Kidney (tissue), 14 donors: ENCODE data around the gene SYNE1. TPM values are rescaled to one million over a fixed set of nuclear protein-coding genes. Genes with fewer than 3 reads are reported as not detected.

Experiments
- DNase-seq, 5 donors: peaks; one replicate each; pipeline ENCODE4 v3.0.0-alpha.2; 2013 to 2020
- FAIRE-seq: peaks from 2 replicates; lab custom pipeline; 2012; peaks lifted over from hg19 to GRCh38; lab: Jason Lieb, UNC
- H3K27ac ChIP-seq, 2 donors: one replicate each; pipeline ENCODE4 v1.7.0; 2013; ENCODE audit warnings: low read depth in 2 of 2, low read length in 2 of 2, inconsistent platforms in 1 of 2
- H3K27me3 ChIP-seq: one replicate; pipeline ENCODE4 v1.7.1; 2013; ENCODE audit warnings: low read length, inconsistent platforms; ENCODE audit not compliant: control insufficient read depth, insufficient read depth
- H3K36me3 ChIP-seq, 3 donors: one replicate each; pipeline versions ENCODE4 v1.7.0 to v1.7.1; 2013; ENCODE audit warnings: low read length in 3 of 3, control low read depth in 1 of 3, inconsistent platforms in 1 of 3; ENCODE audit not compliant: insufficient read depth in 3 of 3, control insufficient read depth in 2 of 3
- H3K4me1 ChIP-seq, 3 donors: one replicate each; pipeline versions ENCODE4 v1.7.0 to v1.7.1; 2013; ENCODE audit warnings: low read length in 3 of 3, inconsistent platforms in 1 of 3, low read depth in 1 of 3; ENCODE audit not compliant: control insufficient read depth in 2 of 3, insufficient read depth in 2 of 3
- H3K4me3 ChIP-seq, 3 donors: one replicate each; pipeline versions ENCODE4 v1.7.0 to v1.8.1; 2013; ENCODE audit warnings: low read length in 3 of 3, control low read depth in 1 of 3, inconsistent platforms in 1 of 3
- H3K9ac ChIP-seq, 3 donors: one replicate each; pipeline versions ENCODE4 v1.7.0 to v1.7.1; 2013; ENCODE audit warnings: low read length in 3 of 3, control low read depth in 1 of 3, inconsistent platforms in 1 of 3
- H3K9me3 ChIP-seq, 3 donors: one replicate each; pipeline versions ENCODE4 v1.7.0 to v1.7.1; 2013; ENCODE audit warnings: low read length in 3 of 3, control low read depth in 1 of 3, inconsistent platforms in 1 of 3; ENCODE audit not compliant: control insufficient read depth in 2 of 3, insufficient read depth in 1 of 3
- intact Hi-C: fragments of 100-400 bp; cut with DNase I; formaldehyde crosslinking; loops from one replicate; pipeline ENCODE4 v1.11.1; 2022
- polyA plus RNA-seq: library from polyadenylated mRNA; stranded (reverse); fragments of 350-450 nt; fragmentation: Illumina TruSeq; extraction: RNeasy Lipid Tissue Mini Kit (QIAGEN cat#74804); gene quantifications from one replicate; pipeline ENCODE4 v1.2.3, GENCODE V29; 2014; ENCODE audit warnings: low read depth, low replicate concordance; ENCODE audit not compliant: insufficient read depth
- total RNA-seq: library from RNA; stranded (reverse); fragmentation: NEBNext Ultra II Directional; extraction: Animal tissue kit (Norgen Biotek cat#: 25700); gene quantifications from one replicate; pipeline ENCODE4 v1.2.1, GENCODE V29; 2021
- TF ChIP-seq, protein P1 (sequence below): IDR thresholded peaks from 3 replicates; pipeline ENCODE4 v1.5.1; 2012; ENCODE audit warnings: mild to moderate bottlenecking, moderate library complexity, borderline replicate concordance; ENCODE audit not compliant: insufficient read depth; ENCODE audit errors: extremely low read depth
- donor health status: control.
- donor health status: control.
- donor health status: control.
- donor health status: control.
- donor health status: control.
- donor health status: DM: yes; HTN: yes; CAD: no.
- donor health status: Normal renal cell carcinoma (clear cell type).

Gene SYNE1
- total and polyA plus RNA-seq, 2 donors from 2014 or later: 47.8 to 216 TPM

DNA sequence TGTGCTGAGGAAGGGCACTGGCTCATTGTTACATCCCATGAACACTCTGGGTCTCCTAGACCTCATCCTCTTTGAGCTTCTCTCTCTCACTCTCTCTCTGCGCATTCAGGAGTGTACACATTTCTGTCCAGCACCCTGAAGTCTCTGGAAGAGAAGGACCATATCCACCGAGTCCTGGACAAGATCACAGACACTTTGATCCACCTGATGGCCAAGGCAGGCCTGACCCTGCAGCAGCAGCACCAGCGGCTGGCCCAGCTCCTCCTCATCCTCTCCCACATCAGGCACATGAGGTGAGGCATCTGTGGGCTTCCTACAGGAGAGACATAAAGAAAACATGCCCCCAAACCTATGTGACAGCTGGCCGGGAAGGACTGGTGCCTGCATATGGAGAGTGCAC is 542.9 kb downstream of the SYNE1 start:
- no peak overlapping the region for H3K27ac ChIP-seq
- no peak overlapping the region for H3K9ac ChIP-seq
- no peaks in the 10 kb centered on the region for H3K27me3 ChIP-seq
- intact Hi-C loops: no loop called here
- no peaks in the 10 kb centered on the region for H3K36me3 ChIP-seq
- FAIRE-seq (no peak), DNase-seq (no peak)
- no peak overlapping the region for H3K4me3 ChIP-seq
- no peaks in the 10 kb centered on the region for H3K4me1 ChIP-seq
- TF ChIP-seq, protein P1, sequence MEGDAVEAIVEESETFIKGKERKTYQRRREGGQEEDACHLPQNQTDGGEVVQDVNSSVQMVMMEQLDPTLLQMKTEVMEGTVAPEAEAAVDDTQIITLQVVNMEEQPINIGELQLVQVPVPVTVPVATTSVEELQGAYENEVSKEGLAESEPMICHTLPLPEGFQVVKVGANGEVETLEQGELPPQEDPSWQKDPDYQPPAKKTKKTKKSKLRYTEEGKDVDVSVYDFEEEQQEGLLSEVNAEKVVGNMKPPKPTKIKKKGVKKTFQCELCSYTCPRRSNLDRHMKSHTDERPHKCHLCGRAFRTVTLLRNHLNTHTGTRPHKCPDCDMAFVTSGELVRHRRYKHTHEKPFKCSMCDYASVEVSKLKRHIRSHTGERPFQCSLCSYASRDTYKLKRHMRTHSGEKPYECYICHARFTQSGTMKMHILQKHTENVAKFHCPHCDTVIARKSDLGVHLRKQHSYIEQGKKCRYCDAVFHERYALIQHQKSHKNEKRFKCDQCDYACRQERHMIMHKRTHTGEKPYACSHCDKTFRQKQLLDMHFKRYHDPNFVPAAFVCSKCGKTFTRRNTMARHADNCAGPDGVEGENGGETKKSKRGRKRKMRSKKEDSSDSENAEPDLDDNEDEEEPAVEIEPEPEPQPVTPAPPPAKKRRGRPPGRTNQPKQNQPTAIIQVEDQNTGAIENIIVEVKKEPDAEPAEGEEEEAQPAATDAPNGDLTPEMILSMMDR: no peak
- H3K9me3 ChIP-seq: no peaks in the 10 kb centered on the region

GRCh38 chr6:152093711-152094110 is 543.5 kb downstream of the SYNE1 start:
- DNase-seq: no peak
- Histone ChIP-seq H3K27ac (no peak overlapping the region), H3K4me3 (no peak overlapping the region), H3K27me3 (no peaks in the 10 kb centered on the region), H3K9me3 (no peaks in the 10 kb centered on the region), H3K36me3 (no peaks in the 10 kb centered on the region), H3K4me1 (no peaks in the 10 kb centered on the region), H3K9ac (no peak overlapping the region)
- TF ChIP-seq, protein P1: no peak
- FAIRE-seq: no peak
- intact Hi-C loops: no loop called here

GRCh38 chr6:152091851-152092341 is 545.3 kb downstream of the SYNE1 start:
- no peaks in the 10 kb centered on the region for H3K36me3 ChIP-seq
- no peaks in the 10 kb centered on the region for H3K27me3 ChIP-seq
- H3K27ac ChIP-seq: no peak overlapping the region
- no peaks in the 10 kb centered on the region for H3K4me1 ChIP-seq
- intact Hi-C loops: no loop called here
- no peaks in the 10 kb centered on the region for H3K9me3 ChIP-seq
- no peak overlapping the region for H3K4me3 ChIP-seq
- H3K9ac ChIP-seq: no peak overlapping the region
- TF ChIP-seq, protein P1: no peak
- no peak for DNase-seq
- FAIRE-seq: no peak

DNA sequence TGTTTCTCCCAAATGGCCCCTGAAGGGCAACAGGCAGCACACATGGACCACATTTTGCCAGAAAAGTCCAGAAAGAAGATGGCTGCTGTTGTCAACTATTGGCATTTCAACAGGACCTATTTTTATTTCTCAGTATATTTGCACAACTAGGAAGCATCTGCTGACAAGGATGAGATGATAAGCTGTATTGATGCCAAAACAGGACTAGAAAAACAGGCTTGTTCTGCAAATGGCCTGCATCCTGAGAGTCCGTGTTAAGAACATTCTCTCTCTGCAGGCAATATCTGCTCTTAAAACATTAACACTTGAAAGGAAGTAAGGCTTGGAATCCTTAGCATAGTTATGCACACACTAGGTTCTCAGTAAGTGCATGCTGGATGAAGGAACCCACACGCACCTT is 546.0 kb downstream of the SYNE1 start:
- Histone ChIP-seq H3K36me3 (no peaks in the 10 kb centered on the region), H3K4me3 (no peak overlapping the region), H3K9ac (no peak overlapping the region), H3K27me3 (no peaks in the 10 kb centered on the region), H3K9me3 (no peaks in the 10 kb centered on the region), H3K4me1 (no peaks in the 10 kb centered on the region), H3K27ac (no peak overlapping the region)
- TF ChIP-seq, protein P1: no peak
- intact Hi-C loops: no loop called here
- FAIRE-seq (no peak), DNase-seq (no peak)
